GM19395 (cell line): ENCODE data around the gene ARHGAP19.

ENCODE experiments used
- ATAC-seq: cut with Tn5 transposase; IDR thresholded peaks from one replicate; pipeline ENCODE4 v1.9.1; 2021; ENCODE audit warnings: mild to moderate bottlenecking, moderate library complexity; ENCODE audit not compliant: unreplicated experiment

The ARHGAP19 gene

DNA sequence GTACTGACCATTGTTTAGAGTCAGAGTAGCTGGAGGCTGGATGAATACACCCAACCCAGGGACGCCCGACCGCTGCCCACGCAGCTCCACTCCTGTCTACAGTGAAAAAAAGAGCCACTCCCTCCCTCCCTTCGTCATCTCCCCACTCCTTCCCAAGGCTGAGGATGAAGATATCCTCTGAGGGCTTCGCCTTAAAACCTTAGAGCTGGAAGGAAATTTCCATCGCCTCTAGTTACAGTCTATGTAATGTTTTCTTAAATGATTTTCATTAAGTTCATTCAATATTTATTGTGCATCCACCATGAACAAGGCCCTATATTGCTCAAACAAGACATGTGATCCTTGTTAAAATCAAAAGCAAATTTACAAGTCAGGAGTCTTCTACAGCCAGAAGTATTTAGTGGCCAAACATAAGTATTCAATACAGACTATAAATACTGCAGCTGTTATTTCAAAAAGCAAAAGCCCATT lies 95.4 kb downstream of the ARHGAP19 start:
- ATAC-seq, result no peak

GRCh38 chr10:97196223-97197029 lies 96.0 kb downstream of the ARHGAP19 start:
- peak; percentile 82 for ATAC-seq

DNA sequence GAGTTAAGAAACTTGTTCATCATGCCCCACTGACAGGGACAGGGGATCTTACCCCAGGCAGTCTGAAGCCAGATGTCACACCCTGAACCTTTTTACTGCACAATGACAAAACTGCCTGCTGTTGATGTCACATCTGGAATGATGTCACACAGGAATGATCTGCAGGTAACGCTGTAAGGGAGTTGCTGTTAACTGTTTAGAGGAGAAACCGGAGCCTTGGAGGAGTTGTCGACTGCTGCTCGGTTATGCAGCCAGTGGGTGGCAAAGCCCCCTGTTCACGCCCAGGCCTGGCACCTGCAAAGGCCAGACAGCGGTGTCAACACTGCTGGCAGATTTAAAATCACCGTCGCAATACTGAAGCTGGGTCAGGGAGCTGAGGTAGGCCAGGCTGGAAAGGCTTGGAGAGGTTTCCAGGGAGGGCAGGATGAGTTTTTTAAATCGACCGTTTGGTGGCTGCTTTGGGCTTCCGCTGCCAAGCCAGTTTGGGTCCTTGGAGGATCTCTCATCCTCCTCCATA lies 96.7 kb downstream of the ARHGAP19 start:
- ATAC-seq, result peak; percentile 10

DNA sequence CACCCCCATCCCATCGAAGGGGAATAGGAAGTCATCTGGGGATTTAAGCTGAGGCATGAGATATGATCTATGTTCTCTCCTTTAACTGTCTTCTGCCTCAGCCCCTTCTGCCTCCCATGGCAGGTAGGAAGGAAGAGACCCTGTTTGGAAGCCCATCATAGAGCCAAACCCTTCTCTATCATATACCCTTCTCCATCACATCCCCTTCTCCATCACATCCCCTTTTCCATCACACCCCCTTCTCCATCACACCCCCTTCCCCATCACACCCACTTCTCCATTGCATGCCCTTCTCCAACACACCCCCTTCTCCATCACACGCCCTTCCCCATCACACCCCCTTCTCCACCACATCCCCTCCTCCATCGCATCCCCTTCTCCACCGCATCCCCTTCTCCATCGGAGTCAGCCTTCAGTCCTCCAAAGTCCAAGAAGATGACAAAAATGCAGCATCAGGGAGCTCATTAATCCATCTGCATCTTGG lies 99.4 kb downstream of the ARHGAP19 start:
- ATAC-seq, result no peak

GRCh38 chr10:97190450-97190849 lies 102.0 kb downstream of the ARHGAP19 start:
- no peak for ATAC-seq

GRCh38 chr10:97188261-97188711 lies 104.2 kb downstream of the ARHGAP19 start:
- no peak for ATAC-seq

- no peak for ATAC-seq
These were observed 105.5 kb downstream of the ARHGAP19 start for GRCh38 chr10:97186911-97187310.

- no peak for ATAC-seq
These were observed 106.9 kb downstream of the ARHGAP19 start, which contains the start of gene SLIT1 for GRCh38 chr10:97185326-97186058. Gene SLIT1 (minus strand): TSS chr10:97185959. CDS start chr10:97185674, 285 bp downstream.

- ATAC-seq, result no peak
These were observed 107.5 kb downstream of the ARHGAP19 start for GRCh38 chr10:97184971-97185325.

DNA sequence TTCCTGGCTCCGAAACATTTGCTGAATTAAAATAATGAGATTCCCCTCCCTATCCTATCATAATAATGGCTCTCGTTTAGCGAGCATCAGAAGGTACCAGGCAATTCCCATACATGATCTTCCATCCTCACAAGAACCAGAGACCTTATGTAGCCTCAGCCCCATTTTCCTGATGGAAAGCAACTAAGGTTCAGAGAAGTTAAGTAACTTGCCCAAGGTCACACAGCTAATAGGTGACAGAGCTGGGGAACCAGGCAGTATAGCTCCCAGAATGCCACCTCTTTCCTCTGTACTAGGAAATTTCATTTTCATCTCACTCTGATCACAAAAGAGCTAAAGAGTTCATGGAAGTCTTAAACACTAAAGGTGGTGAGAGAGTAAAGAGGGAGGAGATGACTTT lies 109.1 kb downstream of the ARHGAP19 start:
- no peak for ATAC-seq

DNA sequence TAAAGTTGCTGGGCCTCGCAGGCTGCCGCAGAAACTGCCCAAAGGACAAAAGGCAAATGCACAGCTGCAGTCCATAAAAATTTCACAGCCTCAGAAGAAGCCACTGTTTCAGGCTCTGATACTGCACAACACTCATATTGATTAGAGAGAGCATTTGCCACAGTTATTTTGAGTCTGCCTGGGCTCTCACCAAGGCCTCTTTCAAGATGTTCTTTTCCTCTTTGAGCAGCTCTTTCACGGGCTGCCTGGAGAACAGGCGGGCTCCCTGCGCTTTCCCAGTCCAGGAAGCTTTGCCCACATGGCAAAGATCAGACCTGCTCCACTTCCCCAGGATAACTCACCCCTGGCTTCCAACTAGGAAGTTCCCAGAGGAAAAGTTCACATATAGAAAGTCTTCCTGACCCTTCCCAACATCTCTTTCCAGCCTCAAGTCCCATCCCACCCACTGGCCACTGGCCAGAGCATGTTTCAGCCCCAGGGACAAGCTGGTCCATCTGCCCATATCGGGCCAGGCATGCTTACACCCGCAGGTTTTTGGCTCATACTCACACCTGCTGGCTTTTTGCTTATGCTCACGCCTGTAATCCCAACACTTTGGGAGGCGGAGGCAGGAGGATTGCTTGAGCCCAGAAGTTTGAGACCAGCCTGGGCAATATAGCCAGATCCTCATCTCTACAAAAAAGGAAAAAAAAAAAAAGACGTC lies 110.0 kb downstream of the ARHGAP19 start:
- ATAC-seq, result no peak

GRCh38 chr10:97180986-97181385 lies 111.5 kb downstream of the ARHGAP19 start:
- no peak for ATAC-seq

- no peak for ATAC-seq
These were observed 112.1 kb downstream of the ARHGAP19 start for GRCh38 chr10:97180363-97180755.

DNA sequence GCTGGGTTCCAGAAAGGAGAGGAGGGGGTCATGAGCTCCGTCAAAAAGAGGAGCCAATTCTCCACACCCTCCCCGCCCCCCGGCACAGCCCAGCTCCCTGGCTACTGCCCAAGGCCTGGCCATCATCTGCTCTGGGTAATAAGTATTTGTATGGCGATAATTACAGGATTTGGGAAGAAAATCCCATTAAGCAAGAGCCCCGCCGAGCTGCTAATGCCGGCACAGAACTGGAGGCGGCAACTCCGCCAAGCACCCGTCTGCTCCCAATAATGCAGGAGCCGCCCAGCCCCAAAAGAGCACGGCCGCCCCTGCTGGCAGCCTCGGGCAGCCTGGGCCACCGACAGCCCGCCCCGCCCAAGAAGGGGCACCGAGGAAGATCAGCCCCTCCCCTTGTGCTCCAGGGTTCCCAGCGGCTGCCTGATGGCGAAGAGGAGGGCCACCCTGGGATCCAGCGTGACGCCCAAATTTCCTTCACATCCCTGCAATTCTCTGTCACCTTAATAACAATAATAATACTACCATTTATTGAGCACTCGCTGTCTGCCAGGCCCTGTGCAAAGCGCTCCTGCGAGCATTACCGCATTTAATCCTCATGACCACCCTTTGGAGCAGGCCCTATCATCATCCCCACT lies 112.6 kb downstream of the ARHGAP19 start:
- no peak for ATAC-seq

GRCh38 chr10:97179311-97179710 lies 113.1 kb downstream of the ARHGAP19 start:
- no peak for ATAC-seq

GRCh38 chr10:97178074-97178473 lies 114.4 kb downstream of the ARHGAP19 start:
- no peak for ATAC-seq

DNA sequence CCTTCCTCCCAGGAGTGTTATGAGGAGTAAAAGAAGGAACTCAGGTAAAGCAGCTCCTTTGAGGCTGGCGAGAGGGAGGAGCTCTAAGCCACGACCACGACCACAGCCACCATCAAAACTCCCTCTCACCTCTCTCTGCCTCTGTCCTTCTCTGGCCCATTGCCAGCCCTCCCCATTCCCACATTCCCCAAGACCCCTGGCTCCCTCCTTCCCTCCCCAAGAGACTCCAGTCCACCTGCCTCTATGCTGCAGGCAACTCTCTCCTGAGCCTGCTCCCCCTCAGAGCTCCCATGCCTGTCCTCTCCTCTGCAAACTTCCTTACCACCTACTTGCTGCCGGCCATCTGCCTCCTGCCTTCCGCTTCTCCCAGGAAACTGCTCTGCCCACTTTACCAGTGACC lies 116.2 kb downstream of the ARHGAP19 start:
- no peak for ATAC-seq

DNA sequence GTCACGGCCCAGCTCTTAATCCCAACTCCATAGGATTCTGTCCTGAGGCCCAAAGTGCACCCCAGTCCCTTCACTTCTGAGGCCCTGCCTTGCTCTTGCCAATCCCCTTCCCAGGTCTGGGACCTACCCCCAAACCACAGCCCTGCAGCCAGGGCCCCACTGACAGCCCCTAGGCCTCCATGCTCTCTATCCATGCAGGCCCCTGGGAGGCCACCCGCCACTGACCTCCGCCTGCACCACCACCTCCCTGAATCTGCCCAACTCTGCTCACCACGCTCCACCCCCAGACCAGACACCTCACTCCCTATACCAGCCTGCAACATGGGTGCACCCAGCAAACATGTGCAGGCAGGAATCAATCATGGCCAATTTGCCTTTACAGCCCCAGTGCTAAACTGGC lies 116.9 kb downstream of the ARHGAP19 start:
- ATAC-seq, result no peak

DNA sequence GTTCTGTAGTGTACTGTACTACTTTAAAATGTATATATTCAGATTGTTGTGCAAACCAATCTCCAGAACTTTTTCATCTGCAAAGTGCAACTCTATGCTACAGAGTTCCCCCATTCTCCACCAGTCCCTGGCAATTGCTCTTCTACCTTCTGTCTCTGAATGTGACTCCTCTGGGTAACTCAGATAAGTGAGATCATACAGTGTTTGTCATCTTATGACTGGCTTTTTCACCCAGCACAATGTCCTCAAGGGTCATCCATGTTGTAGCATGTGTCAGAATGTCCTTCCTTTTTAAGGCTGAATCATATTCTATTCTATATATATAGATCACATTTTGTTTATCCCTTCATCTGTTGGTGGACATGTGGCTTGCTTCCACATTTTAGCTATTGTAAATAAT lies 117.5 kb downstream of the ARHGAP19 start:
- ATAC-seq, result no peak

GRCh38 chr10:97174276-97174775 lies 118.1 kb downstream of the ARHGAP19 start:
- ATAC-seq, result no peak
